ENCODE measurements around the gene HERC3.

HERC3 gene

DNA sequence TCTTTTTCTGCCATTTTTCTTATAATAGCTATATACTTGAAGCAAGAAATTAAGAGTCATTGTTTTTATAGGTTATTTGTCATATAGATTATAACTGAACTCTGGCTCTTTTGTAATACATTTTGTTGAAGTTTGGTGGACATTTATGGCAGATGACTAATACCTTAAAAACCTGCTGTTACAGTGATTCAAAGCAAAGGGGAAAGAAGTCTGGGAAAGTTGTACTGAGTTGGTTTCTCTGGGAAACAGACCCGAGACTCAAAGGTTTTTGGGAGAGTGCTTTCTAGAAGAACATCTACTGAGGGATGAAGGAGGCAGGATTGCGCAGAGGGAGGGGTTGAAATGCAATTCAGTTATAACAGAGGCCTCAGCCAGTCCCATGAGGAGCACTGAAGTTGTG lies 69.5 kb downstream of the HERC3 start:
- no peak for DNase-seq

DNA sequence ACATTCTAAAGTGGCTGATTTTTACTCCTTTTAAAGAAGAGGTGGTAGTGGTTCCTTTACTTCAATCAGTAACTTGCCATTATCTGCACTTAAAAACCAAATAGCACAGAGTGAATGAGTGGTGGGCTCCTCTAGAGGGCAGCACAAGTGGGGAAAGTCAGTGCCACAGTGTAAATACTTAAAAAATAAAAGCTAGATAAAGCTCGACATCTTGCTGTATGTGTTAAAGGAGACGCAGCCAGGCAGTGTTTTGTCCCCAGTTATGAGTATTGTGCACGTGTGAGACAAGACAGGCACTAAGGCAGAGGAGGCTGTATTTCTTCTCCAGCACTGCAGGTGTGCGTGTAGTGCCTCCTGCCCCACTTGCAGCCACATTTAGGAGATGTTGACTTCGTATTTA lies 80.7 kb downstream of the HERC3 start:
- DNase-seq, result no peak

DNA sequence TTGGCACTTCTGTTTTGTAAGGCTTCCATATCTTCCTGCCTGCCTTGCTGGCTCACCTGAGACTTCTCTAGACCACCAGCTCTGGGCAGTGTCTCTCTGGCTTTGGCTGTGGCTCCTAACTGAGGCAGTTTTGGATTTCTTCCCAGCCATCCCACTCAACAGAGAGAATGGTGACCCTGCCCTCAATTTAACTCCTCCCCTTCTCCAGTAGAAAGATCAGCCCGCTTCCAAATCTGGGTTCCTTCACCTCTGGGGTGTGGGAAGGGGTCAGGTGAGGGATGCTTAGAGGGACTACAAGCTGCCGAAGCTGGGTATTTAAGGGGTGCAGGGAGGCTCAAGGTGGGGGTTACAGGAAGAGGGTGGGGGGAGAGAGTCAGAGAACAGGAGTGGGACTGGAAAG lies 81.6 kb downstream of the HERC3 start:
- DNase-seq, result no peak

DNA sequence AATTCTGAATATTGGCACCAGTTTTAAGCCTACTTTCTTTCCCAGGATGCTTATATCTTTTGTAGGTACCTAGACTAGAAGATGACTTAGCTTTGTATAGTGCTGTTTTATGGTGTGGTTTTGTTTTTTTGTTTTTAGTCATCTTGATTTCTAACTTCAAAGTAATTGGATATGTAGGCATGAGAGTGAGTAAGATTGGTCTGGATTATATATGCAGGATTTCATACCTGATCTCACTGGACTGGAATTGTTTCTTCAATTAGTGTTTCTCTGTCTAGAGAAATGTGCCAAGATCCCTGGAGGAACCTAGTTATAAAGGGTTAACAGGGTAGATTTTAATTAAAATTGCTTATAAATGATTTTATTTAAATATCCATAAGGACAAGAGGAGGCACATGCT lies 82.3 kb downstream of the HERC3 start:
- no peak for DNase-seq

DNA sequence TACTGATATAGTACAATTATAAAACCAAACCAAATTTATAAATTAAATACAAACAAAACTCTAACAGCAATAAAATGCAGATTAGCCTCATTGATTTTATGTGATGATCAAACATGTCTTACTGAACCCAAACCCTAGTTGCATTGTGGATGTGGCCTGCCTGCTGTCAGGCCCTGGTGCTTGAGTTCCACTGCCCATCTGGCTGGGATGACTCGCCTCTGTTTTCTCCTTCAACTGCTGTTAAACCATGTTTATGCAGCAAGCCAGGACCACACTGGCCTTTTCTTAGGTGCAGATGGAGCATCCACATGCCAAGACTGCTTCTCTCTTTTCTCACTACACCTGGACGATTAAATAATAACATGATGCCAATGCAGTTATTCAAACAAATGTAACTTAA lies 82.7 kb downstream of the HERC3 start:
- DNase-seq, result no peak

DNA sequence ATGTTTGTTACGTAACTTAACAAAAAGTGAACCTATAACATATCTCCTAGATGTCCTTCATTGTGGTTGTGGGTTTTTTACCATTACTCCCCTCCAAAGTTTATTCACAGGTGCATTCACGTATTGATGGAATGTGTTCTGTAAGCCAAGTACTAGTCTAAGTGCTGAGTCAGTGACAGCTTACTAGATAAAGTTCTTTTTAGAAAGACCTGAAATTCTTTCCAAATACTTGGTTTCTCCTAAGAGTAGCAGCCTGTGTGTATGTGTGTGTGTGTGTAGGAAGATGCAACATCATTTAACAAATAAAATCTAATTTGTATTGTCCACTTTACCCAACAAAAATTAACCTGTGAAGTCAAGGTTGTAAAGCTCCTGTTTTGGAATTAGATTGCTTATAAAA lies 83.3 kb downstream of the HERC3 start:
- no peak for DNase-seq

DNA sequence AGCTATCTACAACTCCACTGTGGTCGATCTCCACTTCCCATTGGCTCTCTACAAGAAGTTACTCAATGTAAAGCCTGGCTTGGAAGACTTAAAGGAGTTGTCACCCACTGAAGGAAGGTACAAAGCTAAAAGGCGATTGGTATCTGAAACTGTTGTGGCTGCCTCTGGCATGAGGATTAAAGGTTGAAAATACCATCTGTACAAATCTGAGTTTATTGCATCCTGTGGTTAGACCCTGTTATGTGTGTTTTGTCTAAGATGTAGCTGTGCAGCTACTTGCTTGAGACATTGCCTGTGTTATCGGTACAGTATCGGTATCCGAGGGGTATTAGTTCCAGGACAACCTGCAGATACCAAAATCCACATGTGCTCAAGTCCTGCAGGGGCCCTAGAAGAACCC lies 88.9 kb downstream of the HERC3 start:
- no peak for DNase-seq

DNA sequence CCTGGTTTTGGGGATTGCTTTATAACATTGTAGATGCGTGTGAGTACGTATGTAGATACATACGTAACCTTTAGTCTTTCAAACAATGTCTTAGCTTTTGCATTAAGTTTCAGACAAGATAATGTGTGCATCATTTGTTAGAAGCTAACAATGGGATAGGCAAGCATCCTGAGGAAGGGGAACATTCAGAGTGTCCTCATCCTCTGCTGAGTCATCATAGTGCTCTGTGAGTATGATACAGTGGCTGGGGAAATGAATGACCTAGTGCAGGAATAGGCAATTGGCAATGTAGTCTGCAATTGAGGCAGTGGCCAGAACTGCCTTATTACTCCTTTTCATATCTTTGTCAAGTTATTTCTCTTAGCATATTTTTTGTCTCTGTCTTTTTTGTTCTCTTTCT lies 98.1 kb downstream of the HERC3 start:
- no peak for DNase-seq

DNA sequence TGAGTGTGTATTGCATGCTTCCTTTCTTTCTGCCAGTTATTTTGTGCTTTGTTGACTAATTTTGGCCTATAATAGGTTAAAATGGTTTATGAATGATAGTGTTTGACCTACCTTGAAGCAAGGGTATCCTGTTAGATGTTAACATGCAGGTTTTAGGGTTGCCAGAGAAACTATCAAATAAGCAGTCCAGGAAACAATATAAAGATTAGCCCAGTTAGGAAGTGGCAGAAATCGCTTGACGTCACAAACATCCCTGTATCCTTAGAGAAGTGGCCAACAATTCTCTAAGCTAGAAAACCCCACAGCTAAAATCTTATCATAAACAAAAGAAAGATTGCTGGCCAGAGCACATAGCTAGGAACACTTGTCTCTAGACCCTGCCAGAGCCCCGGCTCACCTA lies 101.5 kb downstream of the HERC3 start:
- DNase-seq, result no peak

DNA sequence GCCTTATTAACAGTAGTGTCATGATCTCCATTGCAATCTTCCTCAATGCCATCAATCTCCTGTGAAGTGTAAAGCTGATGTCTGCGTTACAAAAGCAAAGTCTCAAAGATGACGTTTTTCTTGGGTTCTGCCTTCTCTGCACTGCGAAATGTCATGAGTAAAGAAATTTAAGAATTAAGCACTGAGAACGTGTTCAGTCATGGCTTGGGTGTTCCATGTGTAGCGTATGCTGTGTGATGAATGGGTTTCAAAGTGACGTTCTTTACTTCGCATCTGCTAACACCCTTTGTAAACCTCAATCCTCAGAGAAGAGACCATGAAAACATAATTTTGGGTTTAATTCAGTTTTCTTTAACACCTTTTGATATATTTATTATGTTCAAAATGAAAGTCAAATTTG lies 104.3 kb downstream of the HERC3 start:
- no peak for DNase-seq

DNA sequence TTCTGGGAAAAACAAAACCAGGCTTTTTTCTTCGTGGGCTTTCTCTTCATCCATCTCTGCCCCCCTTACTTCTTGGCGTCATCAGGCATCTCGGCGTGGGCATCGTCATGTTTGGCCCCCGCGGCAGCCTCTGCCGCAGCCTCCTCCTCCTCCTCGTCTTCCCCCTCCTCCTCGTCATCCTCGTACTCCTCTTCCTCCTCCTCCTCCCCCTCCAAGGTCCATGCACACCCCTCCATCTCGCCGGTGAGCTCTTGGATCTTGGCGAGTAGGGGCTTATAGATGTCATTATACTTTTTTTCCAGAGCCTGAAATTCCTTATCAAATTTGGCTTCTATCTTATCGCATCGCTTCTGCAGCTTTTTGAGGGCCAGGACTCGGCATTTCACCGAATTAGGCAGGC lies 104.9 kb downstream of the HERC3 start:
- no peak for DNase-seq

DNA sequence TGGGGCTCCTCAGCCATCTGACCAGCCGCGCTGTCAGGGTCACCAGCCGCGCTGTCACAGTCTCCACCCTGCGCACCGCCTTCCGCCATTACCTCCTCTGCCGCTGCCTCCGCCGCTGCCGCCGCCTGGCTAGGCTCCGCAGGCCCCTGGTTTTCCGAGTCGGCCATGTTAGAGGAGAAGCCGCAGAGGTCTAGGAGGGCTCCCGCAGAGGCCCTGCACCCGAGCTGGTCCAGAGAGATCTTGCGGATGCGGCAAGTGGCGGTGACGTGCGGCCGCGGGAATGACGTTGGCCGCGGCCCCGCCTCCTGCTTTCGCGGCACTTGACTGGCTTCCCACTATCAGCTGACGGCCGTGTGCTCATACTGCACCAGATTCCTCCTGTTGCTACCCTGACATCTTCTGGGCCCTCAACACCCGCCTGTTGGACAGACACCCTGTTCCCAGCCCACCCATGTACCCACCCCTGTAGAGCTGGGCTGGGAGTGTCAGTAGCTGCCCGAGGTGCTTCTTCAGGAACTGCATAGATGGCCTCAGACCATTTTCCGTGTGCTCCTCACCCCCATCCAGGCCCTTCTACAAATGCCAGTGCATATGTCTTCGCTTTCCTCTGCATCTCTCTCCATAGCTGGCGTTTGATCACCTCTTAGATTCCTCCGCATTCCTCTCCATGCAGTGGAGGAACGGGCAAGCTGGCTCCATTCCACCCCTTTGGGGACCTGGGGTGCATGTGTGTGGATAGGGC lies 105.5 kb downstream of the HERC3 start, which contains the start of gene NAP1L5:
Gene NAP1L5, minus strand, starts transcription at position 242 of the 742 bp plus-strand sequence. Its CDS starts 75 bp downstream, at position 167.
- DNase-seq, result peak; percentile 28

DNA sequence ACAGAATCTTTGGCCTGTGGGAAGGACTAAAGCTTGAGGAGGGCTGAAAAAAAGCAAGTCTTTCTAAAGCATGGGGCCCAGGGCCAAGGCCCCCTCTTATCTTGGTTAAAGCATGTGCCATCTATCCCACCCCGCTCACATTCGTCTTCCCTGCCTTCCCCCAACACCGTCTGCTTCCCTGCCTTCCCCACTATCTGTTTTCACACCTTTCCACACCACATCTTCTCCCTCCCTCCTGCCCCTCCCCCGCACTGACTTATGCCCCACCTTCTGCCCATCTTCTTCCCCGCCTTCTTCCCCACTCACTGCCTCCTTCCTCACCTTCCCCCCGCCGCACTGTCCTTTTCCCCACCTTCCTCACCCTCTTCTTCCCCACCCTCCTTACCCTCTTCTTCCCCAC lies 106.2 kb downstream of the HERC3 start:
- no peak for DNase-seq

DNA sequence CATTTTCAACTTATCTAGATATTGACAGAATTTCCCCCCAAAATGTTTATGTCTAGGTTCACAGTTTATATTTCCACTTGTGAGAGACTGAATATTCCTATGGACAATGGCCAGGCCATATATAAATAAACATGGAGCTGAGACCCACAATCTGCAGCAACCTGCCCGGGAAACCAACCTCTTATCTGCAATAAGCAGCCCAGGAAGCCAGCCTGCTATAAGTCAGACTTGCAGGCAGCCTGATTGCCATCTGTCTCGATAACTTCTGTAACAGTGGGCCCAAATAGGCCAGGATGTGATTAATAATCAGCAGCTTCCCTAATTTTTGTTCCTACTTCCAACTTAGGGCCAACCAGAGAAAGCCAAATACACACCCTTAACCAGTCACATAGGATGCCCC lies 110.5 kb downstream of the HERC3 start:
- no peak for DNase-seq

DNA sequence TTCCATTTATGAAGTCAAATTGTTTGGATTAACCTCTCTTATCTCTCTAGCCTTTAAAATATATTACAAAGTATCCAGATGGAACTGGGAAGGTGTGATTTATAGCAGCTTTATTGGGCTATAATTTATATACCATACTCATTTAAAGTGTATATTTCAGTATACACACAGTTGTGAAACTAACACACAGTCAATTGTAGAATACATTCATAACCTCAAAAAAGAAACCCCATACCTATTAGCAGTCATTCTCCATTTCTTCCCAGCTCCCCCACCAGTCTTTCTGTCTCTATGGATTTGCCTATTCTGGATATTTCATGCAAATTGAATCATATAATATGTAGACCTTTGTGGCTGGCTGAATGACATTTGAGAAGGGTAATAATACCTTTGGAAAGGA lies 112.9 kb downstream of the HERC3 start:
- no peak for DNase-seq

DNA sequence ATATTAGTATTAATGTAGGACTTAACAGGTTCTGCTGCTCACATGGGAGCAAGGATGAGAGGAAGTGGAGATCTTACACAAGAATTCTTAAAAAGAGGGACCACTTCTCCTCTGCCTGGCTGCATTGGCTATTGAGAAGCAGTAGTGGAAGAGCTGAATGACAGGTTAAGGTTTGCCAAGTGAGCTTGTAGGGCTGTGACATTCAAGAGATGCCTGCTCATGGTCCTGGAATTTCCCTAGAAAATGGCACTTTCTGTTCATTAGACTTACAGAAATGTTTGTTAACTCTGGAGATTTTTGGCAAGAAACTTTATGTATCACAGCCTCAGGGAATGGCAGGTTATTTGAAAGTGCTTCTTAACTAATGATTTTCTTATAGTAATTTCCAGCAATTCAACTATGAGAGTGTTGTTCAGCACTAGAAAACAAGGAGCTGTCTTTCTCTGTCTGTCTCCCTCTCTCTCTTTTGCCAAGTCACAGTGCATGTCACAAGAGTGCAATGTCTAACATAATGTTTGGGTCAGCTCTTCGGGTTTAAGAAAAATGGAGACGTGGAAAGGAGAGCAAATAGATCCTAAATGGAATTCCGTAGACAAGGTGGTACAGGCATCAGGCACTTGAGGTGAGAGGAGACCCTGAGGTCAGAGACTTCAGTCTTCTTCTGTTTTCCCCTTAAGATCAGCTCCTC lies 113.7 kb downstream of the HERC3 start:
- DNase-seq, result no peak

DNA sequence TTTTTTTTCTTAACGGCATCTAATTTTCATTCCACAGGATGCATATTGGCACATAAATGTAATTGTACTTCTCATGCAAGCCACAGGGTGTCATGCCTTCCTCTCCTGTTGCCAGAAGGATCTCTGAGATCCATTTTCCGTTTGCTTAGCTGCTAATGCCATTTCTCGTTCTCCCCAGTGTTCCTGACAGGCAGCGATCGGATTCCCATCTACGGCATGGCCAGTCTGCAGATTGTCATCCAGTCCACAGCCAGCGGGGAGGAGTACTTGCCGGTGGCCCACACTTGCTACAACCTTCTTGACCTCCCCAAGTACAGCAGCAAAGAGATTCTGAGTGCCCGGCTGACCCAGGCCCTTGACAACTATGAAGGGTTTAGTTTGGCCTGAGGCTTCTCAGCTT lies 114.3 kb downstream of the HERC3 start:
- DNase-seq, result no peak

DNA sequence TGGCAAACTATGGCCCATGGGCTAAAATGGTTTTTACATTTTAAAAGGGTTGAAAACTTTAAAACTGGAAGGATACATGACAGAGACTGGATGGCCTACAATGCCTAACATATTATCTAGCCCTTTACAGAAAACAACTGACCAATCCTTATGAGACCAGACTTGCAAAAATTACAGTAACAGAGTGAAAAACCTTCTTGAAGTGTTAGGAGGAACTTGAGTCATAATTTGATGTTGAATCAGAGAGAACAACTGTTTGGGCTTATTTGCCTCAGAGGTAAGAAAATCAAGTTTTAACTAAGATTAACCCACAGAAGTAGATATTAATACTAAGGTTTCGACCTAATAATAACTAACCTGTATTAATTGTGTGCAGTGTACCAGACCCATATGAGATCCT lies 117.7 kb downstream of the HERC3 start:
- no peak for DNase-seq

DNA sequence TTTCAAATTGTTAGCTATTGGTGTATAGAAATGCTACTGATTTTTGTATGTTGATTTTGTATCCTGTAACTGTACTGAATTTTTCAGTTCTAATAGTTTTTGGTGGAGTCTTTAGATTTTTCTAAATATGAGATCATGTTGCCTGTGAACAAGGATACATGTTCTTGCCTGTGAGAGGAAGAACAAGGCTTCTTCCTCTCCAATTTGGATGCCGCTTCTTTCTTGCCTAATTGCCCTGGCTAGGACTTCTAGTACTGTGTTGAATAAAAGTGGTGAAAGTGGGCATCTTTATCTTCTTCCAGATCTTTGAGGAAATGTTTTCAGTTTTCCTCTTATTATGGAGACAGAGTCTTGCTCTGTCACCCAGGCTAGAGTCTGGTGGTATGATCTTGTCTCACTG lies 121.5 kb downstream of the HERC3 start:
- no peak for DNase-seq

DNA sequence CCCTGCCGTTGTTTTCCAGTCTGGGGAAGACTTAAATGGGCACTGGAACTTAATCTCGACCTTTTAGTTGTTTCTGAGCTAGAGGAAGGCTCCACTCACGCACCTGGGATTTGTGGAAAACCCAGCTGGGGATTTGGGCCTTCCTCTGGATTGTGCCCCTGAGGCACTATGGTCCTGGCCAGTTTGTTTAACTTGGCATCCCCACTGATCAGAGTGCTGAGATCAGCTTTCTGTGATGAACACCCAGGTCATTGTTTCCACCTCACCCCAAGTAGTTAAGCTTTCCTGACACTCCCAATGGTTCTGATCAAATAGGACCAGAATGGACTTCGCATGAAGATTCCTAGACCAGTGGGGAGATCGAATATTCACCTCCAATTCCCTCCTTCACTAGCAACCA lies 125.8 kb downstream of the HERC3 start:
- no peak for DNase-seq

DNA sequence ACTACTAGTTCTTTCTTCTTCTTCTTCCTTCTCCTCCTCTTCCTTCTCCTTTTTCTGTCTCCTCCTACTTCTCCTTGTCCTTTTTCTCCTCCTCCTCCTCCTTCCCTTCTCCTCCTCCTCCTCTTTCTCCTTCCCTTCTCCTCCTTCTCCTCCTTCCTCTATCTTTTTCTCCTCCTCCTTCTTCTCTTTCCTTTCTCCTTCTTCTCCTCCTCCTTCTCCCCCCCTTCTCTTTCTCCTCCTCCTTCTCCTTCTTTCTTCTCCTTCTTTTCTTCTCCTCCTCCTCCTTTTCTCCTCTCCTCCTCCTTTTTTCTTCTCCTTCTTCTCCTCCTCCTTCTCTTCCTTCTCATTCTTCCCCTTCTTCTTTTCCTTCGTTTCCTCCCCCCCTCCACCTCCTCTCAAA lies 127.1 kb downstream of the HERC3 start:
- no peak for DNase-seq

DNA sequence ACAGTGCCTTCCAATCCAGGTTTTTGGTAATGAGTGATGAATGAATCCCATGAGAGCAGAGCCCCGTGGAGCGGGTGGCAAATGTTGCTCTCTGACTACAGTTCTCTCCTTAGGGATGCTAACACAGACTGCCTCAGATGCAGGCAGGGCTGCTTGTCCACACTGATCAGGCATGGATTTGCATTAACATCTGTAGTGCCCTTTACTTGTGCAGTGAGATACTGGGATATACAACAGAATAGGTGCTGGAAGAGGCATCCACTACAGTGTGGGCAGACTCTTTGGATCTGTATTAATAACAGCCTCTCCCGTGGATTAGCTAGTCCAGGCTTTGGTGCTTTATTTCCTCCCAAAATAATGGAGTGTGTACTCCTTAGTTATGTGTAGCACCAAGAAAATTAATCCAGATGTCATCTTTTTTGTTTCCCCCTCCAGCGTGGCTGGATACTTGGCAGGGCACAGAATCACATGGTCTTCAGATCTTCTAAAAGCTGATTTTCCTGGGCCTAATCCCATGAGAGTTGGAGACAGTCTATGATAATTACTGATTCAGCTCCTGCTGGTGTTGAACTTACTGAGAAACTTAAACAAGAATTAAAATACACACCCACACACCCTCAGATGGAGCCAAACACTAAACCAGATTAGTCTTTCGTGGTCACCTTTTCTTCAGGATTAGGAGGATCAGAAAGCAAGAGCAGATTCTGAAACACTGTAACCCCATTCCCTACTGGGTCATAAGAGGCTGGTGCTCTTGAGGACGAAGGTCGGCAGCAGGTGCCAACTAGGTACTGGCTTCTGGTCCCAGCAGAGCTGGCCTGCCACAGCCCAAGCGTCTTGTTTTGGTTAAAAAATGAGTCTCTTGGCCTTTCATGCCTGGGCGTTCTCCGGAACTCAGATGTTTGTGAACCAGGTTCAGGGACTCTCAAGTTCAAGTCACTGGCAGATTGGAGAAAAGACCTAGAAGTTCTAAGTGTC lies 128.5 kb downstream of the HERC3 start:
- DNase-seq, result no peak

DNA sequence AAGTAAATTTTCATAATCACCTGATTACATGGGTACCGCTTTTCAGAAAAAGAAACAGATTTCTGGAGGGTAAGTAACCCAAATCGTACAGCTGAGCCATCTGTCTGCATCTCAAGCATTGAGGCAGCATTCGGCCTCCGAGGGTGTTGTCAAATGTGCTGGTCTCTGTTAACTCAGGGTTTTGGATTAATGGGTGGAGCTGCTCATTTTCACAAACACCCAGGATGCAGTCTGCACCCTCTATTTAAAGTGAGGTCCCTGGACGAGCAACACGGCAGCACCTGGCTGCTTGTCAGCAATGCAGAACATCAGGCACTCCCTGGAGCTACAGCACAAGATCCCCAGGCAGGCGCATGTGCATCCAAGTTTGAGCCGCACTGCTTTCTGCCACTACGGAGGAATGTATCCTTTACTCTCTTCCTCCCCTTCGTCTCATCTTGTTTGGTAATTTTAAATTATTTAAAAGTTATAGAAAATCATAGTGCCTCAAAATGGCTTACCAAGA lies 130.0 kb downstream of the HERC3 start:
- DNase-seq, result no peak
